Measurements from ENCODE around the gene SDHB.

Gene SDHB

DNA sequence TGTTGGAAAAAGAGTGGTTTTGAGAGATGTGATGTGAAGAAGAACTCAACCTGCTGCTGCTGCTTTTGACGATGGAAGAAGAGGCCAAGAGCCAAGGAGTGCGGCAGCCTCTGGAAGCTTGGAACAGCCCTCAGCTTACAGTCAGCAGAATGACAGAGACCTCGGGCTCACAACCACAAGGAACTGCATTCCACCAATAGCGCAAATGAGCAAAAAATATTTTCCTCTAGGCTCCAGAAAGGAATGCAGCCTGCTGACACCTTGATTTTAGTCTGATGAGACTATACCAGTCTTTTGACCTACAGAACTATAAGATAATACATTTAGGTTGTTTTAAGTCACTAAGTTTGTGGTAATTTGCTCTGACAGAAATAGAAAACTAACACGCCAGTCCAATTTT, 10.2 kb downstream of the SDHB start:
- no peak for DNase-seq

GRCh38 chr1:17040135-17040534, 13.7 kb downstream of the SDHB start:
- no peak for DNase-seq

- no peak for DNase-seq
These were observed 14.3 kb downstream of the SDHB start for GRCh38 chr1:17039522-17039921.

DNA sequence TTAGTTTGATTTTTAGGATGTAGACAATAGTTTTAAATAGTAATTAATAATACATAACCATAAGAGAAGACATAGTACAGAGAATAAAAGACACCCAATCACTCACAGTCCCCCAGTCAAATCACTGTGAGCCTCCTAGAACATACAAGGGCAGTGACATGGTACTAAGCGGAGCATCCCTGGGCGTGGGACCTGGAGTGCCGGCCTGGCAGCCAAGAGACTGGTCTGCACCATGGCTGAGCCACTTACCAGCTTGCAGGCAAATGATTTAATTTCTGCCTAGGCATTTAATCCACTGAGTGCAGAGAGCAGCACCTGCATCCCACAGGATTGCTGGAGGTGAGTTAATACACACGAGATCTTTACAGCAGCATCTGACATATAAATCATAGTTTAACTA, 20.4 kb downstream of the SDHB start:
- DNase-seq = no peak

- no peak for DNase-seq
These were observed 21.1 kb downstream of the SDHB start for GRCh38 chr1:17032741-17033140.

DNA sequence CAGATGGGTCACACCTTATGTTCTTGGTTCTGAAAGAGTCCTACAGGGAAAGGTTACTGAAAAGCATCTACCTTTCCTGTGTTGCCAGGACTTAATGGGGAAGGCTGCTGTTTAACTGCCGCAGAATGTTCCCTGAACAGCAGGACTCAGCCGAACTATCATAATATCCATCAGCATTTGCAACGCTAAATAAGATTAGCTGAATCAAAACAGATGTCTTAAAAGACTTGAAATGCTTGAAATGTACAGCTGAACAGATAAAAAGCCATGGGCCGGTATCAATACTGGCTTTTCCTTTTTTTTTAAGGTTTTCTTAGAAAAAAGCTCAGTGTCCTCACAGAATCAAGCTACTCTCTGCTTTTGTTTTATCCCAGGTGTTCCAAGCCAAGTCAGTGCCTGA, 22.4 kb downstream of the SDHB start:
- no peak for DNase-seq

DNA sequence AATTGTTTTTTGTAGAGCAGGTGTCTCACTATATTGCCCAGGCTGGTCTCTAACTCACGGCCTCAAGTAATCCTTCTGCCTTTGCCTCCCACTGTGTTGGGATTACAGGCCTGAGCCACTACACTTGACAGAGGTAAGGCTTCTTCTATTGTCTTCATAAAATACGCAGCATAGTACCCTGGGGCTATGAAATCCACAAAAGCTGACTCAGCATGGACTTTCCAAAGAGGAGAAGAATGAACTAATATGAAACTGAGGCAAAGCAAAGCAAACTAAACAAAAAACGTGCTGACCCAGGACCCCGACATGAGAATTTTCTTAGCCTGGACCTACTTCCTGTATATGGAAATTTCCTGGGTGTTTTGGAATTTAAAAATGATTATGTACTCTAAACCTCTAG, 23.6 kb downstream of the SDHB start:
- no peak for DNase-seq

GRCh38 chr1:17028662-17029188, 25.1 kb downstream of the SDHB start:
- no peak for DNase-seq

GRCh38 chr1:17027900-17028299, 25.9 kb downstream of the SDHB start:
- DNase-seq = no peak

DNA sequence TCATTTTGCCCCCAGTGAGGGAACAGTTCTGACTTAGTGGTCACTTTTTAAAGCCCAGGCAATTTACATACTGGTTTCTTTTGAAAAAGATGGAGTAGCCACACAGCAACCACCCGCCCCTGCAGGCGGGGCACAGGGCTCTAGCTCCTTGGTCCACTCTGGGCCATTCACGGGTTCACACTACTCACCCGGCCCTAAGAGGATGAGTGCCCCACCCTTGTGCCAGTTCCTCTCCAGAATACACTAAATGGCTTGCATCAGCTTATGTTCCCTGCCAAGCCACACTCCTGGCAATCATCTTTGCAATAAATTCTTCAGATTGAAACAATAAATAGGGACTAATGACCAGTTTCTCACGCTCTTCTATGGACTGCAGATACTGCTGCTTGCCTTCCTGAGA, 26.4 kb downstream of the SDHB start:
- no peak for DNase-seq

DNA sequence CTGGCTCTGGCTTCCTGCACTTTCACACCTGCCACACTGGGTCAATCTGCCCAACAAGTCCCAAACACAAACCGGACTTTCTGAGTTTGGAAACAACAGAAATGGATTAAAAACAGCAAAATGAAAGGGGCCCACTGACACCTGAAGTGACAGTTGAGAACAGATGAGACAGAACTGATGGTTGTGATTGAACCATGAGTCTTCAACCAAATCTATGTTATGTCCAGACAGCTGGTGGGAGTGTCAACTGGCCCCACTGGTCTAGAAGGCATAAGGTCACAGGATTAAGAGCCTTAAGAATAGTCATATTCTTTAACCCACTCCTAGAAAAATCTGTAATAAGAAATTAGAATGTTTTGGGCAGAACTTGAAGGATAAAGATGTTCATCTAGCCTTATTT, 29.1 kb downstream of the SDHB start:
- no peak for DNase-seq

DNA sequence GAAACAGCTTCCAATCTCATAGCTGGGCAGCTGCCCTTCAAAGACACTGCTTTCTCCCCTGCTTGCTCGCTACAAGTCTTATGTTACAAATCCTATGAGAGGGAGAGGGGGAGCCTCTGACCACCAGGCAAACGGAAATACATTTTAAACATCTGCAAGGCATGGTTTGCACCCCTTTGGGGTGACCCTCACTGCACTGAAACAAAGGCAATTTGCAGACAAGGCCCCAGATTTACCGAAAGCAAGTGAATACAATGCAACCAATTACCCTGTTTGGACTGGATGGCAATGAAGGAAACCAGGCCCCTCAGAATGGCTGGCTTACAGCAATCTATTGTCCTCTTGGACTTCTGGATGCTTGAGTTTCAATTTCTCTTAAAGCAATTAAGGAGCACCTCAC, 30.3 kb downstream of the SDHB start:
- DNase-seq = no peak

DNA sequence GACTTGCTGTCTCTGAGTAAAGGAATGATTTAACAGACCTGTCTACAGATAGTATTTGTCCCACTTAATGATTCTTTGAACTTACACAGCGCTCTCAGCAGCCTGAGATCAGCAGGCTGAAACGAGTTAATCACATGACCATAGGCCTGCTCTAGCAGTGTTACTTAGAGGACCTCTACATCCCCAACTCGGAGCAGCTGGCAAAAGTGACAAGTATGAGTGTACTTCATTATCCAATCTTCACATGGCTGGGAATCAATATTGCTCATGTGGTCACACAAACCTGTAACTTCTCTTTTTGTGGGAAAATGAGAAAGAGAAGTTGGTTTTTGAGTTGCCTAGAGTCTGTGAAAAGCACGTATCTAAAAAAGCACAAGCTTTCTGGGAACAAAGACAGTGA, 30.7 kb downstream of the SDHB start:
- no peak for DNase-seq

DNA sequence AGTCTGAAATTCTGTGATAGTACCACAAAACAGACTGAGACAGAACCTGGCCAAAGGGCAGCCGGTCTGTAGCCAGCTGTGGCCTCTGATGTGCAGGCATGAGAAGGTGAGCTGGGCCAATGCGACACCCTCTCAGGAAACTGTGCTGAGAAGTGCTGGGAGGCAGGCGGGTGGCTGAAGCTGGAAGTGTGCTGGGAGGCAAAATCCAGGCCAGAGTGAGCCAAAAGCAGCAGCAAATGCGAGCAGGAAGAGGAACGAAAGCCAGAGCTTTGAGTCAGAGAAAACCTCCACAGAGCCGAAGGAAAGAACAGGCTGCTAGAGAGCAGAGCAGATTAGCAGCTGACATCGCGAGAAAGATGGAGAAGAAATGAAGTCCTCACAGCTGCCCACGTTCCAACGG, 31.9 kb downstream of the SDHB start:
- DNase-seq = no peak

DNA sequence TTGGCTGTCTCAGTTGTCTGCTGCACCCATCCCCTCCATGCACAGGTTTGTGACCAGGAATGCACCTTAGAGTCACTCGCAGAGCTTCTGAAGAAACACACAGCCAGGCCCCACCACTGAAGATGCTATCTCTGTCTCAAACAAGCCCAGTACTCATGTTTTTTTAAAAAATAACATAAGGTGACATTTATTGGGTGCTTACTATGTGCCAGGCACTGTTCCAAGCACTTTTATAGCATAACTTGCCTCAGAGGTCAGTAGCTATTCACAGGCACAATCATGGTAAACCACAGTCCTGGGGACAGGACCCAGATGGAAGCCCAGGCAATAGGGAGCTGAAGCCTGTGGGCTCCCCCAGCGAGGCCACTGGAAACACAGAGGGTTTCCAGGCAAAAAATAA, 33.3 kb downstream of the SDHB start:
- DNase-seq = no peak

- no peak for DNase-seq
These were observed 35.0 kb downstream of the SDHB start for GRCh38 chr1:17018849-17019248.

GRCh38 chr1:17017435-17017834, 36.4 kb downstream of the SDHB start:
- no peak for DNase-seq

DNA sequence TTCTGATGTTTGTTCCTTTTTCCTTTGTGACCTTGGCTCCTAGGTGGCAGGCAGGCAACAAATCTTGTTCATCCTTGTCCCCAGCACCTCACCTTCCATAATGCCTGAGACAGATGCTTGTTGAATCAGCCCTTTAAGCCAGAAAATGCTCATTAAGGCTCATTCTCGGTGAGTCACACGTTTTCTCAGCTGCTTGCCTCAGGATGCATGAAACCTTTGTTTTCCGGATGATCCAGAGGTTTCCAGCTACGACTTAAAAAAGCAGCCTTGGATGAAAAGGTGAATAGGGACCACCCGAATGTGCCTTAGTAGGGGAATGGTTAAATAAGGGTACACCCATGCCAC, 37.5 kb downstream of the SDHB start:
- DNase-seq = no peak

DNA sequence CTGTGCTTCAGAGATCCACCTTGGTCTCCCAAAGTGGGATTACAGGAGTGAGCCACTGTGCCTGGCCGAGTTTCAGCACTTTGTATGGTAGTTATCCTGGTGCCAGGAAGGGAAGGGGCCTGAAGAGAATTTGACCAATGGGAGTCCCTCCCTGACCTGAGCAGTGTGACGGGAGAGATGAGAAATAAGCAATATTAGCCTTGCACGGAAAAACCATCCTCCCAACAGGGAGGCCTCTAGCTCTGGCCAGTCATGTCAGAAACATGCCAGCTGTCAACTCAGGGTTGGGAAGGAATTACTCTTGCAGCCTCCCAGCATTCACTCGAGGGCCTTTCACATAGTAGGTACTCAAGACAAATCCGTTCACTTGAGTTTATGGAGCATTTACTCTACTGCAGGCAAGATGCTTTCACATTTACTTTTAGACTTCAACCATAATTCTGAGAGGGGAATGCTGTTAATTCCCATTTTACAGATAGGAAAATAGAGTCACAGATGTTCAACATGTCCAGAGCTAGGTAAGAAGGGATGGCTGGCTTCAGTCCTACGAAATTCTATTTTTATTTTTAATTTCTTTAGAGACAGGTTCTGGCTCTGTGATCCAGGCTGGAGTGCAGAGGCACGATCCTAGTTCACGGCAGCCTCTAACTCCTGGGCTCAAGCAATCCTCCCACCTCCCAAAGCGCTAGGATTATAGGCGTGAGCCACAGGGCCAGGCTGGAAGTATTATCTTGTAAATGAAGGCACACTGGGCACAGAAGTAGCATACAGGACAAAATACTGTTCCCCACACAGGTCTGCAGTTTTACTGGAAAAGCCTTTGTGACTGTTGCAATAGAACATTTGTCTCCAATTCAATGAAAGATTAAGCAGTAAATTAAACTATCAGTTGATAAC, 38.9 kb downstream of the SDHB start:
- no peak for DNase-seq

DNA sequence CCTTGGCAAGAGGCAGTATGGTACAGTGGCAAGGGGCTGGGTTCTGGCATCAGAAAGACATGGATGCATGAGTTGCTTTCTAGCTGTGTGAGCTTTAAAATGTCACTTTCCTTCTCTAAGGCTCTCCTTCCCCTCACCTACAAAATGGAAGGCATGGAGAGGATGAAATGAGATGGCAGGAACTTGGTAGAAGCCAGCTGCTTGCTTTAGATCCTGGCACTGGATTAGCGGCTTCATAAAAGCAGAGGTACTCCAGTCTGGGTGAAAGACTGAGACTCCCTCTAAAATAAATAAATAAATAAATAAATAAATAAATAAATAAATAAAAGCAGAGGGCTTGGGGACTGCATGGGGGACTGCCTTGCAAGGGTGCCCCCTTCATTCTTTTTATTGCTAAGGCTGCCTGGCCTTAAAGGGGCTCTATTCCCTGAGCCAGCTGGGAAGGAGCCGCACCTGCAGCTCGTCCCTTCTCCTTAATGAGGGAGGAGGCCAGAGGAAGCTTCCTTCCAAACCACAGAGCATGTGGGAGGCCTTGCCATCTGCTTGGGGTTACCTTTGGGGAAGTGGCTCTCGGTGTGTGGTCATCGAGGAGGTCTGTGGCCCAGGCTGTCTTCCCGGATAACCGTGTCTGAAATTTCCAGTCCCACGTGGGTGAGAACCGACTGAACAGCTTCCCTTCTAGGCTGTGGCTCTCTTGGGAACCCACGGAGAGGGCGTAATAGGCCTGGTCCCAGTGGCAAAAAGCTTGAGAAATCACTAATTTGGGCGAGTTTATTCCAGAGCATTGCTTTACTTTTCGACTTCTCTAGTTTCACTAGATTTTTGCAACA, 40.1 kb downstream of the SDHB start:
- DNase-seq = no peak

- DNase-seq = no peak
These were observed 40.9 kb downstream of the SDHB start for GRCh38 chr1:17012775-17013490.

DNA sequence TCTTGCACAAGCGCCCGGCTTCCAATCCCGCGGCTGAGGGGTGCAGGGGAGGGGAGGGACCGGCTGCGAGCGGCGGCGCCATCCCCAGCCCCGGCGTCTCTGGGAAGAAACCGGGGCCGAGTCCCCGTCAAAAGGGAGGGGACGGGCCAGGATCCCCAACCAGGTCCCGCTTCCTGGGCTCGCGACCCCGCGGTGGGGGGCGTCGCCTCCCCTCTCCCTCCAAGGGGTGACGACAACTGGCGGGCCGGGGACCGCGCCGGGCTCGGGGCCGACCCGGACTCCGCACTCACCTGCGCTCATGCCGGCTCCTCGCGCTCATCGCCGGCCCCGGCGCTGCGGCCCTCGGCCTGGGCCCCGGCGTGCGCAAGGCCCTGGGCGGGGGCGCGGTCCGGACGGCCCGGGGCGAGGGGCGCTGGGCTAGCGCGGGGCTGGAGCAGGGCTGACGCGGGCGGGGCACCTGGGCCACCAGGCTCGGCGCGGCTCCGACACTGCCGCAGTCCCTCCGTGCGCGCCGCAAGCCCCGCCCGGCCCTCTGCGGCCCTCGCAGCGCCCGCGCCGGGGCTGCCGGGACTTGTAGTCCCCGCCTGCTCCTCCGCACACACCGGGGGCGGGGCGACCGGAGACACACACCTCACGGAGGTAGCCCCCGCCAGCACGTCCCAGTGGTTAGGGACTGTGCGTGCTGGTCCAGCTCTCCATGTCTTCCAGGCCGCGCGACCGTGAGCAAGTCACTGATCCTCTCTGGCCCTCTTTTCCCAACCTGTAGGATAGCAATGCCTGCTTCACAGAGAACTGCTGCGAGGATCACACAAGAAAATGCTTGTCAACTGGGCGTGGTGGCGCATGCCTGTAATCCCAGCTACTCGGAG, 42.2 kb downstream of the SDHB start, which contains the start of gene ATP13A2:
Gene ATP13A2, minus strand, starts transcription at position 490 of the 869 bp plus-strand sequence. Its CDS starts 190 bp downstream, at position 300.
- peak; percentile 81 for DNase-seq
